Cortex of kidney (tissue), 1 donor: ENCODE results near the gene SLC39A11.
"Not testable (repeated sequence)": the region's sequence is repeated elsewhere in the genome, so short reads cannot be mapped to it uniquely, and the experiment has no call there.

ENCODE experiments used
- DNase-seq: peaks from one replicate; lab custom pipeline; 2025; lab: John Stamatoyannopoulos, UW

The SLC39A11 gene

GRCh38 chr17:72656130-72656763, 436.2 kb downstream of the SLC39A11 start:
- DNase-seq: no peak

GRCh38 chr17:72654706-72655105, 437.8 kb downstream of the SLC39A11 start:
- DNase-seq: no peak

DNA sequence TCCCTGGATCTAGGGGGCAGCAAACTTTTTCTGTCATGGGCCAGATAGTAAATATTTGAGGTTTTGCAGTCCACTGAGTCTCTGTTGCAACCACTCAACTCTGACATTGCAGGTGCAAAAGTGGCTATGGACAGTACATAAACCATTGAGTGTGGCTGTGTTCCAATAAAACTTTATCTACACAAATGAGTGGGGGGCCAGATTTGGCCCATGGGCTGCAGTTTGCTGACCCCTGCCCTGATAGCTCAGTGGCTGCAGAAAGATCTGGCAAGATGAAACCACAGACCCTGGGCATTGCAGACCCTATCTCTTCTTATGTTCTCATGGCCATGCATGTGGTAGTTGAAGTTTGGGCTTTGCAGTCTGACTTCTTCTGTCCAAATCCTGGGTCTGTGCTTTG, 440.5 kb downstream of the SLC39A11 start:
- DNase-seq: no peak

DNA sequence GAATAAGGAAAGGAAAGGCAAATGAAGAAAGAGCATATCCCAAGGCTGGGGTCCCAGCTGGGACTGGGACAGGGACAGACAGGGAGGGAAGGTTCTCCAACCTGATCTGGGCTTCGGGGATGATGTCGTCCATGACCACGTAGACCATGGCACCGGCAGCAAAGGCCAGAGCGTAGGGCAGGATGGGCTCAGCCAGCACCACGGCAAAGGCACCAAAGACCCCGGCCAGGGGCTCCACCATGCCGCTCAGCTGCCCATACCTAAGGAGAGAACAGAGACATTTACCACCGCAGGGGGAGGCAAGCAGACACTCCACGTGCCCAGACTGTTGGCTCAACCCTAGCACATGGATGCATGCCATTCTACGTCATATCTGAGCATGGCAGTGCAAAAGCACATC, 443.8 kb downstream of the SLC39A11 start:
- DNase-seq: no peak

DNA sequence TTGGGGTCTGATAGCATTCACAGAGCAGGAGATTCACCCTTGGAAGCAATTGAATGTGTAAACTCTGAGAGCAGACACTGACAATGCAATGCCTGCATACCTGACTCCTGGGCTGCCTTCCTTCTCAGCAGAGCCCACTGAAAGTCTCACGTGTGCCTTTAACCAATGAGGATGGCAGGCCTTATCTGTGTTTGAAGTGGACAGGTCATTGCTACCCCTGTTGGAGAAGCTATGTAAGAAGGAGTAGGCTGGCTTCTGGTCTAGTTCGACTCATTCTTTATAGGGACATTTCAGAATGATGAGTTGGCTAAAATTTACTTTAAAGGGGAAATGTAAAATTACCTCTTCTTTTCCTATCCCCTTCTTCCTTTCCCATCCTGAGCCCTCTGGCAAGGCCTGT, 446.3 kb downstream of the SLC39A11 start:
- no peak for DNase-seq

- no peak for DNase-seq
Observed at GRCh38 chr17:72644492-72644891, 448.0 kb downstream of the SLC39A11 start.

GRCh38 chr17:72643575-72644216, 448.8 kb downstream of the SLC39A11 start:
- no peak for DNase-seq

DNA sequence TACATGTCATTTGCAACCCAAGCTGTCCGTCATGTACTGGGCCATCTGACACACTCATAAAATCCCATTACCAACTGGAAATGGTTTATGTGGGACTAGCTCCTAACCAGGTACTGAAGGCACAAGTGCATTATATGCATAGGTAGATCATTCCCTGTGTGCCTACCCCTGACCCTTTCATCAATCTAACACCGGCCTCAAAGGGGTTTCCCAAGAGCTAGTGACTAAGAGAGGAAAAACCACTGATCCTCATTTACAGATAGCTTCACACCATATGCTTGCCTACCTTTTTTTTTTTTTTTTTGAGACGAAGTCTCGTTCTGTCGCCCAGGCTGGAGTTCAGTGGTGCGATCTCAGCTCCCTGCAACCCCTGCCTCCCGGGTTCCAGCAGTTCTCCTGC, 449.8 kb downstream of the SLC39A11 start:
- no peak for DNase-seq

DNA sequence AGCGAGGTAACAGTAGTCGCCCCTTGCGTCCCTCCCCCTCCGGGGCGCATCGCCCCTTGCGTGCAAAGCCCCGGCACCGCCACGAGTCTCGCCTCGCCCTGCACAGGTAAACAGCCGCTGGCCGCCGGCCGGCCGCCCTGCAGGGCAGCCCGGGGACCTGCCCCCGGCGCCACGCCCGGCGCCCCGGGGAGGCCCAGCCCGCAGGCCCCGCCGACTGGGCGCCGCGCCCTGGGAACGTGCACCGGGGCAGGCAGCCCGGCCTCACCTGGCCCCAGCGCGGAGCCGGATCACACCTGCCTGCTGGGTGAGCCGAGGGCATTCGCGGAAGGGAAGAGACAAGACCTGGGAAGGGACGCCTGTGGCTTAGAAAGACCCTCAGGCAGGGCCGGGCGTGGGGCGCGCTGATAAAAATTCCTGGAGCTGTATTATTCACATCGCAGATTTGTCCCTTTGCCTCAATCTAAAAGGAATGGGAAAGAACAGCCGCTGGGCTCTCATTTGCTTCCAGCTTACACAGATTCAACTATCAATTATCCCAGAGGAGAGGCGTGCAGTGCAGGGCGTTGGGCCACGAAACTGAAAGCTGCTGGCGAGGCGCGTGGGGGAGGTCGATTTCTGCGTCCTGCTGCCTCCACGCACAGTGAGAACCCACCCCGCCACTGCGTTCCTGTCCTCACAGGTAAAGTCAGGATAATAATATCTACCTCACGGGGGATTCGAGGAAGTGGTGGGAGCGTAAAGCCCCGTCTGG, 451.9 kb downstream of the SLC39A11 start:
- no peak for DNase-seq

DNA sequence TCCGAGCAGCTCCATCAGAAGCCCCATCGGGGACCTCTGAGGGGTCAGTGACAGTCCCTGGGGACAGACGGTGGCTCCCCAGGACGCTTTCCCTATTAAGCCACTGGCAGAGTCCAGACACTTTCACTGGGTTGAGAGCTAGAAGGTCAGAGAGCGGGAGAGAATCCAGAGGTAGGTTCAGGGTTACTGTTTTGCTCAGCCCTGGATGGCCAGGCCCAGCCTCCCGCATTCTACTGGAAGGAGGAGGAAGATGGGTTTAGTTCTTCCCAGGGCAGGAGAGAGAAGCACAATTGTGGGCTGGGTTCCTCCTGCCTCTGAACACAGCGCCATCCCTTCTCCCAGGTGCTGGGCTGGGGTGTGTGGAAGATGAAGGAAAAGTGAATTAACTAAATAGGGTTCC, 452.8 kb downstream of the SLC39A11 start:
- DNase-seq: no peak

DNA sequence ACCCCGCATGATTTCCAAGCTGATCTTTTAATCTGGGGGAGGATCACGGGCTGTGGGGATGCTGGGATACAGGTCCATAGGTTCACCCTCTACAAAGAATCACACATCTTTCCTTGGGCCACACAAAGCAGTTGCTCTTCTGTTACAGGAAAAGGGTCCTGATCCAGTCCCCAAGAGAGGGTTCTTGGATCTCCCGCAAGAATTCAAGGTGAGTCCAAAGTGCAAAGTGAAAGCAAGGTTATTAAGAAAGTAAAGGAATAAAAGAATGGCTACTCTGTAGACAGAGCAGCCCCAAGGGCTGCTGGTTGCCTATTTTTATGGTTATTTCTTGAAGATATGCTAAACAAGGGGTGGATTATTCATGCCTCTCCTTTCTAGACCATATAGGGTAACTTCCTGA, 453.6 kb downstream of the SLC39A11 start:
- not testable (repeated sequence) for DNase-seq

GRCh38 chr17:72635034-72635635, 457.4 kb downstream of the SLC39A11 start:
- no peak for DNase-seq

DNA sequence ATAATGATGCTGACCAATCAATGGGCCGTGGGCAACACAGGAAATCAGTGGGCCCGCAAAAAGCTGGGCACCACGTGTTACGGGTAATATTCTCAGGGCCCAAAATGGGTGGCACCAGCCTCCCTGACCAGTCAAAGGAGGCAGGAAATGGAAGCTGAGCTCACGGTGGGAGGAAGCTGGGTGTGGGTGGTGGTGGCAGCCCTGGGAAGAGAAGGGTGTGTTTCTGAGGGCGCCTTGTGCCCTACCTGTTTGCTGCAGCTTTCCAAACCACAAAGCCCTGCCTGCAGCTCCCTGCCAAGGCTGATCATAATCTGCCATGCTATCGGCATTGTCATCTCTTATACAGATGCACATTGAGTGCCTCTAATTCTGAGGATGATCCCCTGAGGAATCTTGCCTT, 457.9 kb downstream of the SLC39A11 start:
- DNase-seq: no peak

- DNase-seq: no peak
Observed at GRCh38 chr17:72631949-72632684, 460.4 kb downstream of the SLC39A11 start.

DNA sequence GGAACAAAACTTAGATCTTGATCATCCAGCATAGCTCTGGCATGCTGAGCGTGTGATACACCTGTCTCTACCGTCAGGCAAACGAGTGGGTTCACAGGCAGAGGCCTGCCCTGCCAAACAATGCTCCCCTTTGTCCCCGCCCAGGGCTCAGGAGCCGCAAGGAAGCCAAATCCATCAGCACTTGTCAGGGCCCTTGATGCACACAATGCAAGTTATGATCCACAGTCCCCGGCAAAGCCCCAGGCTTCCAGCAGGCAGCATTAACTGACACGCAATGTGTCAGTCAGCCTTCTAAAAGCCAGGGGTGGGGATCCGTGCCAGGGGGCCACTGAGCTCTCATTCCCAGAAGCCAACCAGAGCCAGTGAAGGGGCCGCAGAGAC, 460.9 kb downstream of the SLC39A11 start:
- no peak for DNase-seq

GRCh38 chr17:72624652-72625051, 467.8 kb downstream of the SLC39A11 start:
- no peak for DNase-seq

GRCh38 chr17:72624226-72624625, 468.3 kb downstream of the SLC39A11 start:
- DNase-seq: no peak

DNA sequence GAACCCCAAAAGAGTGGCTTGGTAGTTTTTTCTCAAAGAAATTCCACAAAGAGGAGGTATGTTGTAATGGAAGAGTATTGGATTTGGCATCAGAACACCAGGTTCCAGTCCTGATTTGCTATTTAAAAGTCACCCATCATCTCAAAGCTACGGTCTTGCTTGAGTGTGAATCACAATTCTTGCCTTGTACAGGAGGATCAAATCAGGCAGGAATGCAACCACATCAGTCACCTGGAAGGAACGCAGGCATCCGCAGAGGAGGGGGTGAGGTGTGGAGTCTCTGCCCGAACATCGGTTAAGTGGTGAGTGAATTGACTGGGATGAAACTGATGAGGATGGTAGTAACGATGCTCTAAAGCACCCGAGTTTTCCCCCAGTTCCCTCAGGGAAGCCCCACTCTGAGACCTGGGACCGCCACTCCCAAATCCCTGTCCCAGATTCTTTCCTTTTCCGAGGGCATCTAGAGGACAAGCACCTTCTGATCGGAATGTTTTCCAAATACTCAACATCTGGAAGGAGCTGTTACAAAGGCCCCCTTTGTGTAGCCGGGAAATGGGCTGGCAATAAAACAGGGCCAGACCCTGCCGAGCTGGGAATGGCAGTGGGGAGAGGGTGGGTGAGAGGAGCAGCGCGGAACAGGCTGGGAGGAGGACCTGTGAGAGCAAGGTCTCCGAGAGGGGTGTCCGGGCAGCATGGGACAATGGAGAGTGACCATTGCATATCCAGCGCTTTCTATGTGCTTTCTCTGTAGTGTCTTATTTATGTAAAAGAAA, 469.6 kb downstream of the SLC39A11 start:
- no peak for DNase-seq

GRCh38 chr17:72619976-72620650, 472.4 kb downstream of the SLC39A11 start:
- DNase-seq: no peak

GRCh38 chr17:72618001-72618509, 474.4 kb downstream of the SLC39A11 start:
- DNase-seq: no peak

- no peak for DNase-seq
Observed at GRCh38 chr17:72617557-72617956, 474.9 kb downstream of the SLC39A11 start.
